ENCODE data around the gene ZBTB17.

Gene ZBTB17

DNA sequence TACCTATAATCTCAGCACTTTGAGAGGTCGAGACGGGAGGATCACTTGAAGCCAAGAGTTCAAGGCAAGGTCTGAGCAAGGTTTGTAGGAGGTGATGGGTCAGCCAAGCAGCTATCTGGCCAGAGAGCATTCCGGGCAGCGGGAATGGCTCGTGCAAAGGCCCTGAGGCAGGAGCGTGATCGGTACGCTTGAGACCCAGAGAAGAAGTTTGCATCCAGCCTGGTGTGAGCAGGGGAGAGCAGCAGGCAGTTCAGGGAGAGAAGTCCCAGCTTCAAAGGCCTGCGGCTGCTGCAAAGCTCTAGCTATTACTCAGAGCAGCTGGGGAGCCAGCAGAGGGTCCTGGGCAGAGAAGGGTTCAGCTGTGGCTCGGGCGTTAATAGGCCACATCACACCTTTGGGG, 23.0 kb upstream of the ZBTB17 start:
- DNase-seq (ENCODE audit: insufficient read length, low spot score): no peak
- TF ChIP-seq POLR2A (IDR thresholded peaks at IDR 0.05; ENCODE audit: low read depth, low read length) (no peak), PAX5 (IDR thresholded peaks at IDR 0.05; ENCODE audit: insufficient read depth, low read length, severe bottlenecking) (no peak), POU2F2 (IDR thresholded peaks at IDR 0.05; ENCODE audit: low read depth, low read length) (no peak), POLR2AphosphoS5 (IDR thresholded peaks at IDR 0.05; ENCODE audit: low read depth, low read length) (no peak), TAF1 (IDR thresholded peaks at IDR 0.05; ENCODE audit: low read depth, low read length) (no peak), SPI1 (IDR thresholded peaks at IDR 0.05; ENCODE audit: low read depth, low read length) (no peak)
- no peak for FAIRE-seq

DNA sequence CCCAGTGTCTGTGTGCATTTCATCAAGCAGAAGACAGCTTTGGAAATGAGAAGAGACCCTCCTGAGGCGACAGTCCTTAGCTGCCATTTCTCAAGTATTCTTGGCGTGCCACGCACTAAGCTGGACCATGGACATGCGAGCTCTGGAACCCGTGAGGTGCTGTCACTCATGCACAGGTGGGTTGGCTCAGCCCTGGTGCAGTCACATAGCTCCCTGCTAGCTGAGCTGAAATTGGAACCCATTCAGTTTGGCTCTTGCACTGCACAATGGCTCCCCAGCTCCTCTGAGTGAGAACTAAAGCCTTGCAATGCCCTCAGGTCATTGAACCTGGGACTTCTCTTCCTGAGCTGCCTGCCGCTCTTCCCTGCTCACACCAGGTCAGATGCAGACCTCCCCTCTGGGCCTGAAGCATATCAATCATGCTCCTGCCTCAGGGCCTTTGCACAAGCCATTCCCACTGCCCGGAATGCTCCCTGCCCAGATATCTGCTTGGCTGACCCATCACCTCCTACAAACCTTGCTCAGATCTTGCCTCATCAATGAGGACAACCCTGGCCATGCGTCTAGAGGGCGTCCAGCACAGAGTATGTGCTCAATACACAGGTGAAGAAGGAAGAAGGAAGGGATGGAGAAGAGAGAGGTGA, 21.9 kb upstream of the ZBTB17 start:
- TF ChIP-seq POU2F2 (IDR thresholded peaks at IDR 0.05; ENCODE audit: low read depth, low read length): no peak
- no peak for TF ChIP-seq SPI1 (IDR thresholded peaks at IDR 0.05; ENCODE audit: low read depth, low read length)
- TF ChIP-seq TAF1 (IDR thresholded peaks at IDR 0.05; ENCODE audit: low read depth, low read length): no peak
- no peak for TF ChIP-seq POLR2AphosphoS5 (IDR thresholded peaks at IDR 0.05; ENCODE audit: low read depth, low read length)
- no peak for TF ChIP-seq PAX5 (IDR thresholded peaks at IDR 0.05; ENCODE audit: insufficient read depth, low read length, severe bottlenecking)
- no peak for TF ChIP-seq POLR2A (IDR thresholded peaks at IDR 0.05; ENCODE audit: low read depth, low read length)
- FAIRE-seq (no peak), DNase-seq (ENCODE audit: insufficient read length, low spot score) (no peak)

DNA sequence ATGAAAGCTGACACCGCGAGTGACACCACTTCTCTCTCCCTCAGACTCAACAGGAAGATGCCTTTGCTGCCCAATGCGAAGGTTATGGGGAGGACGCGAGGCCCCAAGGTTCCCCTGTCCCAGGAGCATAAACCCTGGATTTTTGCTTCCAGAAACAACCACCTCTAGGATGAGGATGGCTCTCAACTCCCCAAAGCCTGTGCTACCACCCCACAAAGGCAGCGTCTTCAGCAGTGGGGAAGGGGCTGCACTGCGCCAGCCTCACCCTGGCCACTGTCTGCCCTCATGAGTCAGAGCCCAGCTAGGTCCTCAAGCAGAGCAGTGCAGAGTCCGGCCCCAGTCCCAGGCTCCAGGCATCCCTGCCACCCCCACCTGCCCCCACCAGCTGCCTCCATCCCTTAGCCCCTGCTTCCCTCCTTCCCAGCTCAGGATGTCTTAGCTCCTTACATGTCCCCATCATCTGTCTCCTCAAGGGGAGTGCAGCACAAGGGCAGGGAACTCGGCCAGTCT, 21.2 kb upstream of the ZBTB17 start:
- no peak for TF ChIP-seq SPI1 (IDR thresholded peaks at IDR 0.05; ENCODE audit: low read depth, low read length)
- no peak for TF ChIP-seq POLR2A (IDR thresholded peaks at IDR 0.05; ENCODE audit: low read depth, low read length)
- no peak for TF ChIP-seq POLR2AphosphoS5 (IDR thresholded peaks at IDR 0.05; ENCODE audit: low read depth, low read length)
- no peak for TF ChIP-seq TAF1 (IDR thresholded peaks at IDR 0.05; ENCODE audit: low read depth, low read length)
- TF ChIP-seq PAX5 (IDR thresholded peaks at IDR 0.05; ENCODE audit: insufficient read depth, low read length, severe bottlenecking): no peak
- DNase-seq (ENCODE audit: insufficient read length, low spot score) (no peak), FAIRE-seq (no peak)

DNA sequence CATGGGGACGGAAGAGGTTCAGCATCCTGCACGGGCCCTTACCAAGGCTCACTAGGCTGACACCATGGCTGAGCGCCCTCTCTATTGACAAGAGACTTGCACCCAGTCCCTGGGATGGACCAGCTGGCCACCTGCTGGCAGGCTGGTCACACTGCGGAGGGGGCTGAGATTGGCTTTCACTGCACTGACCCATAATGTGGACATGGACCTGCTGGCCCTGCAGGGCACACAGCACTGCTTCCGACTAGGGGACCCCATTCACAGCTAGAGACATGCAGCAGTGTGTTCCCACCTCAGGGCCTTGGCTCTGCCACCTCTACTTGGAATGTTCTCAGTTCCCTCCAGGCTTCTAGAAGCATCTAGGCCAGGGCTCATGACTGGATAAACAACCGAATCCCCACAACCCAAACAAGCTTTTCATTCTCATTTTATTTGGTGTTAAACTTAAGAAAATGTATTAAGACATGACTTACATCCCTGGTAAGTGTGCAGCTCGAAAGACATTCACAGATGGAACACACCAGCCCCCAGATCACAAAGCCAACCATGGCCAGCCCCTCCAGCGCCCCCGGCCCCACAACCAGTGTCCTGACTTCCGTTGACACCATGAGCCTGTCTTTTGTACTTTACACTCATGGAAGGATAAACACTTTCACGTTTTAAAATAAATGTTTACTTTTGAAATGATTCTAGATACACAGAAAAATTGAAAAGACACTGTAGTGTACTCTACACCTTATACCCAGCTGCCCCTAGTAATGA, 18.9 kb upstream of the ZBTB17 start:
- peak; percentile 59 for FAIRE-seq
- TF ChIP-seq PAX5 (IDR thresholded peaks at IDR 0.05; ENCODE audit: insufficient read depth, low read length, severe bottlenecking) (peak; percentile 5), SPI1 (IDR thresholded peaks at IDR 0.05; ENCODE audit: low read depth, low read length) (no peak)
- DNase-seq (ENCODE audit: insufficient read length, low spot score): no peak

DNA sequence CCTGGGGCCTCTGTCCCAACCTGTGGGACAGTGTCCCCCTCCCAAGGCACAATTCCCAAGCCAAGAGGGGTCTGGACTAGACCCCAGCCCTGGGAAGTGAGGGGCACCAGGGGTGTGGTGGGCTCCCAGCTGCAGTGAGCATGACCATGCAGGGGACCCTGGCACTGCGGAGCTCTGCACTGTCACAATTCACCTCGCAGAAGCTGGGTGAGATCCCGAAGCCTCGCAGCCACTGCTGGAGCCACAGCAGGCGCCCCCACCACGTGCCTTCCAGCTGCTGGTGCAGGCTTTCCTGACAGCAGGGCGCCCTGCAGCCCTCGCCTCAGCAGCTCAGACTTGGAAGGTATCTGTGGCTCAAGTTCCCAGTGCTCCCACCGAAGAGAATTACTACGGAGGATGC, 18.2 kb upstream of the ZBTB17 start:
- no peak for DNase-seq (ENCODE audit: insufficient read length, low spot score)
- FAIRE-seq: no peak
- no peak for TF ChIP-seq POLR2AphosphoS5 (IDR thresholded peaks at IDR 0.05; ENCODE audit: low read depth, low read length)
- TF ChIP-seq POU2F2 (IDR thresholded peaks at IDR 0.05; ENCODE audit: low read depth, low read length): no peak
- TF ChIP-seq PAX5 (IDR thresholded peaks at IDR 0.05; ENCODE audit: insufficient read depth, low read length, severe bottlenecking): no peak
- no peak for TF ChIP-seq SPI1 (IDR thresholded peaks at IDR 0.05; ENCODE audit: low read depth, low read length)
- TF ChIP-seq TAF1 (IDR thresholded peaks at IDR 0.05; ENCODE audit: low read depth, low read length): no peak
- no peak for TF ChIP-seq POLR2A (IDR thresholded peaks at IDR 0.05; ENCODE audit: low read depth, low read length)

DNA sequence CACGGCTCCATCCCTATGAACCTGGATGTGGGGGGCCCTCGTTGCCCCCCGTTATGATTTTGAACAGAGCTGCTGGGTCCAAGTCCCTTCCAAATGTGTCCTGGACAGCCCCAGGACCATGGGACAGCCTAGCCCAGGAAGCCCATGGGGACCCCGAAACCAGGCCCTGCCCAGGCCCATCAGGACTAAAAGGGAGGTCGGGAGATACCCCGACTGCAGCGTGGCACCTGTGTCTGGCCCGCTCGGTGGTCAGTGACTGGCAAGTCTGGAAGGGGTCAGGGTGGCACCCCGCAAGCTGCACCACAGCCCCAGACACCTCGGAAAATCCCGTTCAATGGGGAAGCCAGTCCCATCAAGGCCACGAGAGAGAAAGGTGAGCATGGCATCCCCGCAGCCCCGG, 17.8 kb upstream of the ZBTB17 start:
- DNase-seq (ENCODE audit: insufficient read length, low spot score): no peak
- no peak for FAIRE-seq
- no peak for TF ChIP-seq SPI1 (IDR thresholded peaks at IDR 0.05; ENCODE audit: low read depth, low read length)
- no peak for TF ChIP-seq PAX5 (IDR thresholded peaks at IDR 0.05; ENCODE audit: insufficient read depth, low read length, severe bottlenecking)
- no peak for TF ChIP-seq TAF1 (IDR thresholded peaks at IDR 0.05; ENCODE audit: low read depth, low read length)
- TF ChIP-seq POLR2A (IDR thresholded peaks at IDR 0.05; ENCODE audit: low read depth, low read length): no peak
- TF ChIP-seq POU2F2 (IDR thresholded peaks at IDR 0.05; ENCODE audit: low read depth, low read length): no peak
- no peak for TF ChIP-seq POLR2AphosphoS5 (IDR thresholded peaks at IDR 0.05; ENCODE audit: low read depth, low read length)

DNA sequence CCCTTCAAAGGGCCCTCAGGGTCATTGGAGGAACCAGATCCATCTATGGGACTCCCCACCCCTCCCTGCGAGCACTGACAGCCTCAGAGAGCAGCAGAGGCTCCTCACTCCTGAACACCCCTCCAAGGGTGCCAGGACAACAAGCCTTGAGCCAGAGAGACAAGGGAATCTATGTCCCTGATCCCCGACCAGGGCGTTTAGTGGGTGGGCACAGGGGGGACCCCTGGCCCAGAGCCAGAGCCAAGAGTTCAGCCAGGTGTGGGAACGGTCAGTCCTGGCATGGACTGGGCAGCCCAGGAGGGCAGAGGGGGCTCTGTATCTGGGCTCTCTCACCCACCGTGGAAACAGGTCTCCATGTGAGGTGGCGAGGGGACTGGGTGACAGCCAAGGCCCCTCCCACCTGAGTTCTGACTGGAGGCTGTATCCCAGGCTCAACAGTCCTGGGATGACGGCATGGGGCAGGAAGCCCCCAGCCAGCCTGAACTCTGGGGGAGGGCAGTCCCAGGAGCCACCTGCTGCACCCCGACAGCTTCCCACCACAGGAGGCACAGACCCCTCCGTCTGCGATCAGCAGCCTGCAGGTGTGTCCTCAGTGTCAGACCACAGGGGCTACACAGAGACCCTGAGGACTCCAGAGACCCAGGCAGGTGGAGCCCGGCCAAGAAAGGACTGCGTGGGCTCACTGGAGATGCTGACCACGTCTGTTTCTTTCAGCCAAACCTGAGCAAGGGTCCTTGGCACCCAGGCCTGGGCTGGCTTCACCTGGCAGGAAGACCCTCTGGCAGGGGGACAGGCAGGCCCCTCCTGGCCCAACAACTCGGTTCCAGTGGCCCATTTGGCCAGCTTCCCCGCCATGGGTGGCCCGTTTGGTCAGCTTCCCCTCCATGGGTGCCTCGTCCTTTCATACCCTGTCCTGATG, 16.9 kb upstream of the ZBTB17 start:
- TF ChIP-seq PAX5 (IDR thresholded peaks at IDR 0.05; ENCODE audit: insufficient read depth, low read length, severe bottlenecking) (no peak), POU2F2 (IDR thresholded peaks at IDR 0.05; ENCODE audit: low read depth, low read length) (no peak), TAF1 (IDR thresholded peaks at IDR 0.05; ENCODE audit: low read depth, low read length) (no peak), POLR2AphosphoS5 (IDR thresholded peaks at IDR 0.05; ENCODE audit: low read depth, low read length) (no peak), POLR2A (IDR thresholded peaks at IDR 0.05; ENCODE audit: low read depth, low read length) (no peak), SPI1 (IDR thresholded peaks at IDR 0.05; ENCODE audit: low read depth, low read length) (no peak)
- DNase-seq (ENCODE audit: insufficient read length, low spot score) (no peak), FAIRE-seq (no peak)

DNA sequence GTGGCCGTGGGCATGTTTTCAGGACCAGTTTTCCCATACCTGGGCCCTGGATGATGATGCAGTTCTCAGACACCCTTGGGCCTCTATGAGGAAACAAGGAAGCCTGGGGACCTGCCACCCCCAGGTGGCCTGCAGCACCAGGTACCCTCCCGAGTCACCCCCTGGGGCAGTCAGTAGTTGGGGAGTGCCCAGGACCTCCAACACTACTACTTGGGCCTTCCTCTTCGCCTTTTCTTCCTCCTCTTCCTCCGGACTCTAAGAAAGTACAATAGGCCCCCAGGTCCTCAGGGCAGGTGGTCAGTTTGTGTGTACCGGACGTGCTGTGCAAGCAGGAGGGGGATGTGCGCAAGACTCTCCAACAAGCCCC, 16.3 kb upstream of the ZBTB17 start:
- TF ChIP-seq POU2F2 (IDR thresholded peaks at IDR 0.05; ENCODE audit: low read depth, low read length) (no peak), TAF1 (IDR thresholded peaks at IDR 0.05; ENCODE audit: low read depth, low read length) (no peak), POLR2AphosphoS5 (IDR thresholded peaks at IDR 0.05; ENCODE audit: low read depth, low read length) (no peak), SPI1 (IDR thresholded peaks at IDR 0.05; ENCODE audit: low read depth, low read length) (no peak)
- no peak for DNase-seq (ENCODE audit: insufficient read length, low spot score)
- FAIRE-seq: no peak
